NB4 (cell line): Measurements from ENCODE around the gene CTTN.

ENCODE experiments used
- DNase-seq: peaks from one replicate; pipeline ENCODE4 v3.0.0; 2010; ENCODE audit warnings: low read depth
- H3K4me3 ChIP-seq: one replicate; pipeline ENCODE4 v1.5.1; 2011; ENCODE audit warnings: mild to moderate bottlenecking, low read depth, low read length, moderate library complexity
- MYC ChIP-seq: IDR thresholded peaks from 2 replicates; pipeline ENCODE4 v1.6.1; 2011; ENCODE audit warnings: low read depth, low read length
- POLR2A ChIP-seq: IDR thresholded peaks from 2 replicates; pipeline ENCODE4 v1.6.1; 2011; ENCODE audit warnings: mild to moderate bottlenecking; ENCODE audit not compliant: insufficient read length; ENCODE audit errors: extremely low read depth
- TF ChIP-seq, protein P1 (sequence below): IDR thresholded peaks from 2 replicates; pipeline ENCODE4 v1.6.1; 2011; ENCODE audit warnings: low read depth, low read length
- TF ChIP-seq, protein P2 (sequence below): IDR thresholded peaks from one replicate; pipeline ENCODE4 v1.5.1; 2012; ENCODE audit warnings: low read depth, low read length

Gene CTTN

DNA sequence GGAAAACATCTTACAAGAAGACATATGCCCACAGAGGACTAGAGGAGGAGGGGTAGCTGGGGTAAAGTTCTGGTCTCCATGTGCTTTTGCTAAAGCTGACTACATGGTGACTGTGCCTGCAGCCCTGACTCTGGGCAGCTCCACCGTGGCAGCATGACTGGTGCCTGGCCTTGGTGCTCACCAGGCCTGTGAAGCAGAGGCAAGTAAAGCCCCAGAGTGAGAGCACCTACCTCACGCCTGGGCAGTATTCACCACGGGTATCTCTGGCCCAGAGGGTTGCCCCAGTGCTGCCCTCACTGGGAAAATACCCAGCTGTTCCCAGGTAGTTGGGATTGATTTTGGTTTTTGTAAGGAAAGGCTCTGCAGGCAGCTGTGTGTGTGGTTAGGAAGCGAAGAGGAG, 78.3 kb downstream of the CTTN start:
- no peak for TF ChIP-seq POLR2A
- TF ChIP-seq, protein P1, sequence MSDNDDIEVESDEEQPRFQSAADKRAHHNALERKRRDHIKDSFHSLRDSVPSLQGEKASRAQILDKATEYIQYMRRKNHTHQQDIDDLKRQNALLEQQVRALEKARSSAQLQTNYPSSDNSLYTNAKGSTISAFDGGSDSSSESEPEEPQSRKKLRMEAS: no peak
- no peak for TF ChIP-seq MYC
- TF ChIP-seq, protein P2, sequence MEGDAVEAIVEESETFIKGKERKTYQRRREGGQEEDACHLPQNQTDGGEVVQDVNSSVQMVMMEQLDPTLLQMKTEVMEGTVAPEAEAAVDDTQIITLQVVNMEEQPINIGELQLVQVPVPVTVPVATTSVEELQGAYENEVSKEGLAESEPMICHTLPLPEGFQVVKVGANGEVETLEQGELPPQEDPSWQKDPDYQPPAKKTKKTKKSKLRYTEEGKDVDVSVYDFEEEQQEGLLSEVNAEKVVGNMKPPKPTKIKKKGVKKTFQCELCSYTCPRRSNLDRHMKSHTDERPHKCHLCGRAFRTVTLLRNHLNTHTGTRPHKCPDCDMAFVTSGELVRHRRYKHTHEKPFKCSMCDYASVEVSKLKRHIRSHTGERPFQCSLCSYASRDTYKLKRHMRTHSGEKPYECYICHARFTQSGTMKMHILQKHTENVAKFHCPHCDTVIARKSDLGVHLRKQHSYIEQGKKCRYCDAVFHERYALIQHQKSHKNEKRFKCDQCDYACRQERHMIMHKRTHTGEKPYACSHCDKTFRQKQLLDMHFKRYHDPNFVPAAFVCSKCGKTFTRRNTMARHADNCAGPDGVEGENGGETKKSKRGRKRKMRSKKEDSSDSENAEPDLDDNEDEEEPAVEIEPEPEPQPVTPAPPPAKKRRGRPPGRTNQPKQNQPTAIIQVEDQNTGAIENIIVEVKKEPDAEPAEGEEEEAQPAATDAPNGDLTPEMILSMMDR: no peak

DNA sequence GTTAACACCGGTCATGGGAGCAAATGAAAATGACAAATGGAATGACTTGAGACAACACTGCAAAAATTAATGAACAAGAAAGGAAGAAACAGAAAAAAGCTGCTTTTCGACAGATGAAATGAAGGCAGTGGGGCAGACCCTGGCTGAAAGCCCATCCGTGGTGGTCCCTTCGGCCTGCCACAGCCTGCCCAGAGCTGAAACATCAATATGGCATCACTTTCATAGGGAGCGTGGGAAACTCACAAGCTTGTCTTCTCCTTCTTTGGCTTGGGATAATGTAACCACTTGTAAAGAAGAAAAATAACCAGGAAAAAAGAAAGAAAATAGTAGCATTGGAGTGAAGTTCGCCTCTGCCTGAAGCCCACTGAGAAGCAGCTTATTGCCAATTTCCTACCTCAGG, 78.8 kb downstream of the CTTN start:
- no peak overlapping the region for H3K4me3 ChIP-seq
- DNase-seq: no peak
- TF ChIP-seq, protein P2: no peak
- TF ChIP-seq MYC (no peak), POLR2A (no peak)
- TF ChIP-seq, protein P1: no peak

More for the DNA sequence above, 78.3 kb downstream of the CTTN start:
- DNase-seq: no peak
- H3K4me3 ChIP-seq: no peak overlapping the region

DNA sequence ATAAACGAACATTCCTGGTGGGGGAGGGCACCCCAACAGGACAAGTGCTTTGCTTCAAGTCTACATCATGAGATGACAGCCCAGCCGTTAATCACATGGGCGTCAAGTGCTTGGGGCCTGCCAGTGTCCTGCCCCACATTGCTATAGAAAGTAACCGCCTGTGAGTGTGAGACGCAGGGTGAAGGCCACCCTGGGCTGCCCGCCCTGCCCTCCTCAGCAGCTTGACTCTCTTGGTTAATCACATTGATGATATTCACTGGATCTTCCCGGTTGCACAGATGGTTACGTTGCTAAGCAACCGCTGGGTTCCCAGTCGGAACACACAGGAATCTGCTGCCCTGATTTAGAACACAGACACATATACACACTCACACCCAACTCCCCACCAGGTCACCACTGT, 79.3 kb downstream of the CTTN start:
- DNase-seq: no peak
- H3K4me3 ChIP-seq: no peak overlapping the region
- TF ChIP-seq, protein P2: no peak
- TF ChIP-seq POLR2A: no peak
- TF ChIP-seq, protein P1: no peak
- TF ChIP-seq MYC: no peak

DNA sequence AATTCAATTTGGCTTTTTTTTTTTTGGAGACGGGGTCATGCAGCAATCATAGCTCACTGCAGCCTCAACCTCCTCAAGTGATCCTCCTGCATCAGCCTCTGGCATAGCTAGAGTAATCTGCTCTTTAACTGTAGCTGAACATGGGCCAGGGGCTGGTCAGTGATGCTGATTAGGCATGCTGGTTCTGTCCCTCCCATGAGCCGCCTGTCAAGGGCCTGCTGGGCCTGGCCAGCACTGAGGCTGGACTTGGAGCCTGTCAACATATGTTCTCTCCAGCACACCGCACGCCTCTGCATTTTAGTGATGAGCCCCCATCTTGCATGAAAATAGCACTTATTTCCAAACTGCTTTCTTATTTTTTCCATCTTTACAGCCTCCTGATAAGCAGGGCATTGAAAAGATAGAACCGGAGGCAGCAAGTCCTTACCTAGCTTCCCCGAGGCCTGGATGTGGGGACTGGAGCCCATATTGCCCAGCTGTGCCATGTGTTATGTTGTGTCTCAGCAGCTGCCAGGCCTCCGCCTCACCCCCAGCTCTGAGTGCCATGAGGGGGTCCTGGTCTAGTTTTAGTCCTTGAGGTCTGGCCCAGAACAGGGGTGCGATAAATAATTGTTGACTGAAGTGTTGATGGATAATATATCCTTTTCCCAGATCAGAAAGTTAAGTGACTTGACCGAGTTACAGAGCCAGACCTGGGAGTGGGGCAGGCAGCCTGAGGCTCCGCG, 80.0 kb downstream of the CTTN start:
- H3K4me3 ChIP-seq: no peak overlapping the region
- no peak for DNase-seq
- TF ChIP-seq, protein P2: no peak
- TF ChIP-seq, protein P1: no peak
- TF ChIP-seq MYC: no peak
- no peak for TF ChIP-seq POLR2A

DNA sequence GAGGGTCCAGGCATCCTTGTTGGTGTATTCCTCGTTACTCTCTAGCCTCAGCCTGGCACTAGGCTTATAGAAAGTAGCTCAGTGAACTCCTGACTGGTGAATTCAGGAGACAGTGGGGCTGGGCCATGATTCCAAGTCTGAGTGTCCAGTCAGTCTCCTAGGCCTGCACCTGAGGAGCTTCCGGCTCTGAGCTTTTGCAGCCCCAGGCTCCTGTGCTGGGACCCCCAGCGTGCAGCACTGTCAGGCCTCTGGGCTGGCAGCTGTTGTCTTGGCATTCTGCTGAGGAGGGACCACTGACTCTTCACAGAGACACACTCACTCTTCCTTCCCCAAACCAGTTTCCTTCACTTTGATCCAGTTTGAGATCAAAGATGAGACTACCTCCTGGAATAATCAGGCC, 82.4 kb downstream of the CTTN start:
- no peak overlapping the region for H3K4me3 ChIP-seq
- no peak for DNase-seq
- TF ChIP-seq, protein P1: no peak
- TF ChIP-seq POLR2A: no peak
- TF ChIP-seq MYC: no peak
- TF ChIP-seq, protein P2: no peak
